Measurements from ENCODE around the gene TCF23.

Gene TCF23

DNA sequence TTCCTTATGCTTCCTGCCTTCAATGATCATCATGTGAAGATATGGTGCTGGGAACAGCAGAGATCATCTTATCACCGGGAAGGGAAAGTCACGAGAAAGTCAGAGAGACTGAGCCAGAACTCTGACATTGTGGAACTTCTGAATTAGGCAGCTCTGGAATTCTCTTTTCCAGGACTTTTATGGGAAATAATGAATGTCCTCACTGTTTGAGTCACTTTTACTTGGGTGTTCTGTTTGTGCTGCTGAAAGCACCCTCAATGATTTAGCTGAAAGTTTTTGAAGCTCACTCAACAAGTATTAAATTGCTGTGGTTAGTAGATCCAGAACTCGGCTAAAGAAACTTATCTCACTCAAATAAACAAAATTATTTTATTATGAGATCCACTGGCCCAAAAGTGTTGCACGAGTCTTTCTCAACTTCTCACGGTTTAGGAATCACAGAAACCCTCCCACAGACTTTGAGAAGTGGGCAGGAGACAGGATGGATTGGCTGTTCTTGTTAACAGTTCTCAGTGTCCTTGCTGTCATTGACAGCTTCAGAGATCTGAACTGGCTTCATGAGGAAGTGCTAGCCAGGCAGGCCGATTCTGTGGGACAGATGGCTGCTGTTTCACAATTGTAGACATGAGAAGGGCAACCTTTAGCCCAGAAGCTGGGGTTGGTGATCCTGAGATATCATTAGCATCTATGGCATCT, 36.7 kb downstream of the TCF23 start:
- no peak for TF ChIP-seq TCF12 (IDR thresholded peaks at IDR 0.05; ENCODE audit: low read depth)
- no peak for TF ChIP-seq EGR1 (IDR thresholded peaks at IDR 0.05)
- no peak for TF ChIP-seq NFIC (IDR thresholded peaks at IDR 0.05)
- no peak for TF ChIP-seq CREB1 (IDR thresholded peaks at IDR 0.05; ENCODE audit: low read depth)
- no peak for TF ChIP-seq ZBTB7A (IDR thresholded peaks at IDR 0.05; ENCODE audit: low read depth)
- TF ChIP-seq REST (IDR thresholded peaks at IDR 0.05; ENCODE audit: low read depth), result no peak
- TF ChIP-seq EP300 (IDR thresholded peaks at IDR 0.05; ENCODE audit: borderline replicate concordance), result no peak
- TF ChIP-seq USF1 (IDR thresholded peaks at IDR 0.05), result no peak
- no peak for TF ChIP-seq CEBPB (IDR thresholded peaks at IDR 0.05)
- TF ChIP-seq TEAD4 (IDR thresholded peaks at IDR 0.05), result no peak
- TF ChIP-seq MAX (IDR thresholded peaks at IDR 0.05), result no peak
- TF ChIP-seq RAD21 (IDR thresholded peaks at IDR 0.05; ENCODE audit: low read depth), result no peak
- no peak for TF ChIP-seq YY1 (IDR thresholded peaks at IDR 0.05; ENCODE audit: low read depth)
- TF ChIP-seq TAF1 (IDR thresholded peaks at IDR 0.05; ENCODE audit: low read depth), result no peak
- TF ChIP-seq FOXM1 (IDR thresholded peaks at IDR 0.05; ENCODE audit: borderline replicate concordance, low read depth), result no peak

DNA sequence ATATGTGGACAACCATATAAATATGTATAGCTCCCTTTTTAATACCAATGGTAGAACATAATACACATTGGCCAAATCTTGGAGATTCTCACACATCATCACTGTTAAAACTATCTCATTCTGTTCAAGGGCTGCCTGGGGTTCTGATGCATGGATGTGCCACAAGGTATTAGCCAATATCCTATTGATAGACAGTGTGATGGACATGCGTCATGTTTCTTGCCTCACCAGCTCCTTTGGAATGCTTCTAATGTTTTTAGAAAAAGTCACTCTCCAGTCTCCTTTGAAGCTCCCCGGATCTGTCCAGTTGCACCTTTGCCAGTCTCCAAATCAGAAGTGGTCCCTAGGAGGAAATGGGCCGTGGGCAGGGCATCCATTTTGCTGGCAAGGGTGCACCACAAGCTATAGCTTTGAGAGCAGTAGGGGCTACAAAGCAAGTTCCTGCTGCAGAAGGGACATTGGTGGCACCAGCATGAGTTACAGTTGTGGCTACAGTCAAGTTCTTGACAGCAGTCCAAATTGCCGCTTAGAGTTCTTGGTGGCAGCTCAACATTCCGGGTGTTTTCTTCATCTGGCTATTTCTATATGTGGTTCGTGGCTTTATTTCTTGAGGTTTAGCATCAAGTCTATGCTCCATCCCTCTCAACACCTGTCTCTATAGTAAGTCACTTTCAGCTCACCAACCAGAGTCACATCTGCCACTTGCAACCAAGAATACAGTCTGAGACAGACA, 38.0 kb downstream of the TCF23 start:
- TF ChIP-seq MAX (IDR thresholded peaks at IDR 0.05) (no peak), YY1 (IDR thresholded peaks at IDR 0.05; ENCODE audit: low read depth) (no peak), EGR1 (IDR thresholded peaks at IDR 0.05) (no peak), REST (IDR thresholded peaks at IDR 0.05; ENCODE audit: low read depth) (no peak), CREB1 (IDR thresholded peaks at IDR 0.05; ENCODE audit: low read depth) (no peak), FOXM1 (IDR thresholded peaks at IDR 0.05; ENCODE audit: borderline replicate concordance, low read depth) (no peak), CEBPB (IDR thresholded peaks at IDR 0.05) (no peak), TCF12 (IDR thresholded peaks at IDR 0.05; ENCODE audit: low read depth) (no peak)

- TF ChIP-seq RAD21 (IDR thresholded peaks at IDR 0.05; ENCODE audit: low read depth) (no peak), EP300 (IDR thresholded peaks at IDR 0.05; ENCODE audit: borderline replicate concordance) (no peak), REST (IDR thresholded peaks at IDR 0.05; ENCODE audit: low read depth) (no peak), YY1 (IDR thresholded peaks at IDR 0.05; ENCODE audit: low read depth) (no peak), EGR1 (IDR thresholded peaks at IDR 0.05) (no peak), TAF1 (IDR thresholded peaks at IDR 0.05; ENCODE audit: low read depth) (no peak), FOXM1 (IDR thresholded peaks at IDR 0.05; ENCODE audit: borderline replicate concordance, low read depth) (no peak), TEAD4 (IDR thresholded peaks at IDR 0.05) (no peak), CEBPB (IDR thresholded peaks at IDR 0.05) (no peak), USF1 (IDR thresholded peaks at IDR 0.05) (no peak), NFIC (IDR thresholded peaks at IDR 0.05) (no peak), TCF12 (IDR thresholded peaks at IDR 0.05; ENCODE audit: low read depth) (no peak), MAX (IDR thresholded peaks at IDR 0.05) (no peak), CREB1 (IDR thresholded peaks at IDR 0.05; ENCODE audit: low read depth) (no peak), ZBTB7A (IDR thresholded peaks at IDR 0.05; ENCODE audit: low read depth) (no peak)
Measured at GRCh38 chr2:27189989-27190388, 41.2 kb downstream of the TCF23 start.

Measured in Ishikawa (cell line).